GM19193 (cell line): ENCODE data around the gene TFEB.

ENCODE experiments used
- POLR2A ChIP-seq: IDR thresholded peaks from 4 replicates; pipeline ENCODE4 v1.6.1; 2011; ENCODE audit not compliant: insufficient read depth, insufficient read length; ENCODE audit errors: extremely low read depth

TFEB gene

GRCh38 chr6:41648070-41648585, 87.3 kb downstream of the TFEB start:
- TF ChIP-seq POLR2A, result no peak

GRCh38 chr6:41647061-41647511, 88.3 kb downstream of the TFEB start:
- TF ChIP-seq POLR2A, result no peak

GRCh38 chr6:41646026-41646795, 89.2 kb downstream of the TFEB start:
- no peak for TF ChIP-seq POLR2A

GRCh38 chr6:41645007-41645618, 90.3 kb downstream of the TFEB start:
- TF ChIP-seq POLR2A, result no peak

GRCh38 chr6:41644297-41644879, 91.0 kb downstream of the TFEB start:
- TF ChIP-seq POLR2A, result no peak

GRCh38 chr6:41643899-41644269, 91.5 kb downstream of the TFEB start:
- no peak for TF ChIP-seq POLR2A

- TF ChIP-seq POLR2A, result no peak
Measured at GRCh38 chr6:41642960-41643898, 92.2 kb downstream of the TFEB start.

GRCh38 chr6:41642090-41642959, 93.1 kb downstream of the TFEB start:
- TF ChIP-seq POLR2A, result no peak

GRCh38 chr6:41641352-41641925, 94.0 kb downstream of the TFEB start:
- TF ChIP-seq POLR2A, result no peak

- TF ChIP-seq POLR2A, result no peak
Measured at GRCh38 chr6:41640426-41640825, 95.0 kb downstream of the TFEB start.

- no peak for TF ChIP-seq POLR2A
Measured at GRCh38 chr6:41639809-41640371, 95.5 kb downstream of the TFEB start.

GRCh38 chr6:41638935-41639808, 96.2 kb downstream of the TFEB start:
- no peak for TF ChIP-seq POLR2A

GRCh38 chr6:41638002-41638934, 97.1 kb downstream of the TFEB start, which contains the start of gene MDFI:
Gene MDFI, plus strand, starts transcription at chr6:41638468. Its CDS starts 282 bp downstream, at chr6:41638750.
- TF ChIP-seq POLR2A, result no peak
